CD14-positive monocyte (primary cell): ENCODE results near the gene LRRC8C. TPM values are rescaled to one million over a fixed set of nuclear protein-coding genes. Genes with fewer than 3 reads are reported as not detected.
A peak's percentile ranks its signal among the peaks of the same experiment; 100 is the strongest.

Source experiments
- DNase-seq, 3 donors: peaks; one replicate each; pipeline ENCODE4 v3.0.0-alpha.2; 2011 to 2022
- H2AFZ ChIP-seq: 2 replicates; pipeline ENCODE4 v1.6.0; 2012; ENCODE audit warnings: mild to moderate bottlenecking, low read depth, low read length, inconsistent platforms; ENCODE audit not compliant: insufficient read depth, poor library complexity, severe bottlenecking
- H3K27ac ChIP-seq, 2 donors: 1 replicate in 1 of 2; 2 replicates in 1 of 2; pipeline ENCODE4 v1.5.1; 2012 to 2013; ENCODE audit warnings: low read length in 2 of 2, control low read depth in 1 of 2, inconsistent platforms in 1 of 2, low read depth in 1 of 2, mild to moderate bottlenecking in 1 of 2
- H3K27me3 ChIP-seq, 2 donors: one replicate each; pipeline versions ENCODE4 v1.6.0 to v1.6.1; 2011 to 2013; ENCODE audit warnings: low read length in 2 of 2; ENCODE audit not compliant: control insufficient read depth in 2 of 2, insufficient read depth in 2 of 2
- H3K36me3 ChIP-seq, 2 donors: replicated peaks in 1 of 2; 1 replicate in 1 of 2; 2 replicates in 1 of 2; pipeline versions ENCODE4 v1.5.1 to v1.6.1; 2012 to 2013; ENCODE audit warnings: low read length in 2 of 2, control low read depth in 1 of 2, inconsistent platforms in 1 of 2, mild to moderate bottlenecking in 1 of 2; ENCODE audit not compliant: insufficient read depth in 2 of 2, control insufficient read depth in 1 of 2
- H3K4me1 ChIP-seq, 2 donors: 1 replicate in 1 of 2; 2 replicates in 1 of 2; pipeline versions ENCODE4 v1.5.1 to v1.6.1; 2012 to 2013; ENCODE audit warnings: low read length in 2 of 2, control low read depth in 1 of 2, inconsistent platforms in 1 of 2, mild to moderate bottlenecking in 1 of 2, moderate library complexity in 1 of 2; ENCODE audit not compliant: insufficient read depth in 2 of 2, control insufficient read depth in 1 of 2
- H3K4me2 ChIP-seq: replicated peaks from 2 replicates; pipeline ENCODE3; 2012; ENCODE audit warnings: low read length, moderate library complexity, mild to moderate bottlenecking; ENCODE audit not compliant: poor library complexity, severe bottlenecking; ENCODE audit errors: extremely low read depth
- H3K4me3 ChIP-seq, 3 experiments: fragments of 200-600 bp in 1 of 3; sonication (generic) in 1 of 3; replicated peaks in 1 of 3; 1 replicate in 2 of 3; 2 replicates in 1 of 3; pipeline ENCODE4 v1.5.1; 2011 to 2013; ENCODE audit warnings: low read length in 3 of 3, mild to moderate bottlenecking in 3 of 3, control low read depth in 2 of 3, low read depth in 2 of 3, inconsistent platforms in 1 of 3, moderate library complexity in 1 of 3
- H3K79me2 ChIP-seq: 2 replicates; pipeline ENCODE4 v1.6.0; 2012; ENCODE audit warnings: mild to moderate bottlenecking, control low read depth, inconsistent platforms, low read length, moderate library complexity; ENCODE audit not compliant: insufficient read depth
- H3K9ac ChIP-seq: 2 replicates; pipeline ENCODE4 v1.6.0; 2017; ENCODE audit warnings: low read length, mild to moderate bottlenecking; ENCODE audit not compliant: insufficient read depth, poor library complexity, severe bottlenecking
- H3K9me3 ChIP-seq, 2 donors: replicated peaks in 1 of 2; 1 replicate in 1 of 2; 2 replicates in 1 of 2; pipeline versions ENCODE4 v1.5.1 to v1.6.1; 2012 to 2013; ENCODE audit warnings: low read length in 2 of 2, control low read depth in 1 of 2; ENCODE audit not compliant: control insufficient read depth in 1 of 2, insufficient read depth in 1 of 2
- H4K20me1 ChIP-seq: 2 replicates; pipeline ENCODE4 v1.6.0; 2012; ENCODE audit warnings: mild to moderate bottlenecking, low read length, control low read depth, moderate library complexity; ENCODE audit not compliant: insufficient read depth
- H3K27ac Mint-ChIP-seq, 7 donors: one replicate each; pipeline ENCODE4 v1.8.0; 2020; ENCODE audit warnings: mild to moderate bottlenecking in 7 of 7, mixed read lengths in 7 of 7, moderate library complexity in 6 of 7, inconsistent platforms in 2 of 7
- H3K27me3 Mint-ChIP-seq, 3 donors: one replicate each; pipeline ENCODE4 v1.8.0; 2021 to 2022; ENCODE audit warnings: low read depth in 3 of 3, mild to moderate bottlenecking in 3 of 3, mixed read lengths in 3 of 3, moderate library complexity in 3 of 3, inconsistent platforms in 1 of 3
- H3K36me3 Mint-ChIP-seq, 2 donors: one replicate each; pipeline ENCODE4 v1.8.0; 2020; ENCODE audit warnings: mixed read lengths in 2 of 2, inconsistent platforms in 1 of 2, mild to moderate bottlenecking in 1 of 2
- H3K4me1 Mint-ChIP-seq: one replicate; pipeline ENCODE4 v1.8.0; 2020; ENCODE audit warnings: mild to moderate bottlenecking, mixed read lengths
- H3K4me3 Mint-ChIP-seq, 2 donors: one replicate each; pipeline ENCODE4 v1.8.0; 2020; ENCODE audit warnings: mild to moderate bottlenecking in 2 of 2, mixed read lengths in 2 of 2, moderate library complexity in 1 of 2
- H3K9me3 Mint-ChIP-seq, 7 donors: one replicate each; pipeline ENCODE4 v1.8.0; 2020 to 2022; ENCODE audit warnings: mixed read lengths in 7 of 7, mild to moderate bottlenecking in 6 of 7, moderate library complexity in 6 of 7, inconsistent platforms in 2 of 7
- WGBS: methylation state at CpG from one replicate; pipeline ENCODE4 v1.1.5; 2013; ENCODE audit warnings: missing lambda C conversion rate; ENCODE audit not compliant: insufficient coverage; 5-methylcytosine and 5-hydroxymethylcytosine counted together
- intact Hi-C, 2 donors: fragments of 100-400 bp; cut with micrococcal nuclease; formaldehyde crosslinking; loops; one replicate each; pipeline versions ENCODE4 v1.15.0 to v1.15.1; 2023
- polyA plus RNA-seq, 3 donors: library from polyadenylated mRNA; depleted of rRNA in 1 of 3; unstranded in 2 of 3; stranded (reverse) in 1 of 3; fragments of 300-500 nt in 2 of 3; fragments of >200 nt in 1 of 3; fragmentation: Illumina TruSeq in 2 of 3; gene quantifications; 1 replicate in 2 of 3; 2 replicates in 1 of 3; pipeline ENCODE4 v1.2.3, GENCODE V29; 2012 to 2021
- TF ChIP-seq, protein P1 (sequence below): fragments of 200-600 bp; IDR thresholded peaks from one replicate; pipeline ENCODE4 v1.8.0; 2022; ENCODE audit warnings: antibody characterized with exemption, mild to moderate bottlenecking

Gene LRRC8C
- polyA plus RNA-seq, 3 donors, result 13.0 to 18.6 (median 16.3) TPM

DNA sequence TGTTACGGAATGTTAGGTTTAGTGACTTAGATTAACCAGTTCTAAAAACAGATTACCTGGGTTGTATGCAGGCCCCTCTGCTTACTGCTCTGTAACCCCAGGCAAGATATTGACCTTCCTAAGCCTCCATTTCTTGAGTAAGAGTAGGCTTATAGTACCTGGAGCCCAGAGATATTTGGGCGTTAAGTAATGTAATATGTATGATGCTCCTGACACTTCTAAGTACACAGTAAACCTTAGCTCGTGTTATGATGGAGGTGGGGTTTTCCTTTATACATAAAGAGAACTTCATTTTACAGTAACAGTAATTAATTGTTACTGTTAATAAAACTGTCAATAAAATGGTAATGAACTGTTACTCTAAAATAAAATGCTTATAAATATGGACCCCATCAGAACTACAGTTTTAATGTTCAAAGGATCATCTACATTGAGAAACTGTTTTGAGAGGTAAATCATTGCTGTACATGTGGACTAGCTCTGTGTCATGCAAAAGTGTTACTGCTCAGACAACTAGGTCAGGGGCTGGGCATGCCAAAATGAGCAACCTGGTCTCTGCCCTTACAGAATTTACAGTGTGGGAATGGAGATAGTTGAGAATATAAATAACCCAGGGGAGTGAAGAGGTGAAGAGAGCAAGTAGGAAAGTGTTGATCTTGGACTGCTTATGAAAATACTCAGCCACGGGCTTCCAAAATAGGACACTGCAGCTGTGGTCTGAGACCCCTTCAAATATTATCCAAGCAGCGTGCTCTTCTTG lies 26.6 kb downstream of the LRRC8C start:
- Mint-ChIP-seq H3K27ac (peak overlapping the region; percentile 16 to 88 (median 48)), H3K27me3 (no peaks in the 10 kb centered on the region), H3K4me3 (no peak overlapping the region), H3K36me3 (peaks cover 23 to 42% of the 10 kb centered on the region in 2 donors), H3K4me1 (peaks cover 72% of the 10 kb centered on the region), H3K9me3 (peaks cover 0 to 9% (median 3%) of the 10 kb centered on the region in 7 donors)
- Histone ChIP-seq H3K4me2 (no peak overlapping the region), H3K79me2 (peaks cover 100% of the 10 kb centered on the region), H3K4me1 (peaks cover 5 to 6% of the 10 kb centered on the region in 2 donors), H3K36me3 (peaks cover 6 to 16% of the 10 kb centered on the region in 2 donors), H2AFZ (no peak overlapping the region), H3K4me3 (no peak overlapping the region), H3K9me3 (no peaks in the 10 kb centered on the region), H3K9ac (no peak overlapping the region), H3K27me3 (no peaks in the 10 kb centered on the region), H3K27ac (peak overlapping the region in 1 of 2 donors; percentile 50), H4K20me1 (peaks cover 97% of the 10 kb centered on the region)
- DNase-seq, result no peak
- TF ChIP-seq, protein P1, sequence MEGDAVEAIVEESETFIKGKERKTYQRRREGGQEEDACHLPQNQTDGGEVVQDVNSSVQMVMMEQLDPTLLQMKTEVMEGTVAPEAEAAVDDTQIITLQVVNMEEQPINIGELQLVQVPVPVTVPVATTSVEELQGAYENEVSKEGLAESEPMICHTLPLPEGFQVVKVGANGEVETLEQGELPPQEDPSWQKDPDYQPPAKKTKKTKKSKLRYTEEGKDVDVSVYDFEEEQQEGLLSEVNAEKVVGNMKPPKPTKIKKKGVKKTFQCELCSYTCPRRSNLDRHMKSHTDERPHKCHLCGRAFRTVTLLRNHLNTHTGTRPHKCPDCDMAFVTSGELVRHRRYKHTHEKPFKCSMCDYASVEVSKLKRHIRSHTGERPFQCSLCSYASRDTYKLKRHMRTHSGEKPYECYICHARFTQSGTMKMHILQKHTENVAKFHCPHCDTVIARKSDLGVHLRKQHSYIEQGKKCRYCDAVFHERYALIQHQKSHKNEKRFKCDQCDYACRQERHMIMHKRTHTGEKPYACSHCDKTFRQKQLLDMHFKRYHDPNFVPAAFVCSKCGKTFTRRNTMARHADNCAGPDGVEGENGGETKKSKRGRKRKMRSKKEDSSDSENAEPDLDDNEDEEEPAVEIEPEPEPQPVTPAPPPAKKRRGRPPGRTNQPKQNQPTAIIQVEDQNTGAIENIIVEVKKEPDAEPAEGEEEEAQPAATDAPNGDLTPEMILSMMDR, result no peak
- 80% methylated on average over 1 of the region's 5 CpGs for WGBS
- intact Hi-C loops, result no loop called here

DNA sequence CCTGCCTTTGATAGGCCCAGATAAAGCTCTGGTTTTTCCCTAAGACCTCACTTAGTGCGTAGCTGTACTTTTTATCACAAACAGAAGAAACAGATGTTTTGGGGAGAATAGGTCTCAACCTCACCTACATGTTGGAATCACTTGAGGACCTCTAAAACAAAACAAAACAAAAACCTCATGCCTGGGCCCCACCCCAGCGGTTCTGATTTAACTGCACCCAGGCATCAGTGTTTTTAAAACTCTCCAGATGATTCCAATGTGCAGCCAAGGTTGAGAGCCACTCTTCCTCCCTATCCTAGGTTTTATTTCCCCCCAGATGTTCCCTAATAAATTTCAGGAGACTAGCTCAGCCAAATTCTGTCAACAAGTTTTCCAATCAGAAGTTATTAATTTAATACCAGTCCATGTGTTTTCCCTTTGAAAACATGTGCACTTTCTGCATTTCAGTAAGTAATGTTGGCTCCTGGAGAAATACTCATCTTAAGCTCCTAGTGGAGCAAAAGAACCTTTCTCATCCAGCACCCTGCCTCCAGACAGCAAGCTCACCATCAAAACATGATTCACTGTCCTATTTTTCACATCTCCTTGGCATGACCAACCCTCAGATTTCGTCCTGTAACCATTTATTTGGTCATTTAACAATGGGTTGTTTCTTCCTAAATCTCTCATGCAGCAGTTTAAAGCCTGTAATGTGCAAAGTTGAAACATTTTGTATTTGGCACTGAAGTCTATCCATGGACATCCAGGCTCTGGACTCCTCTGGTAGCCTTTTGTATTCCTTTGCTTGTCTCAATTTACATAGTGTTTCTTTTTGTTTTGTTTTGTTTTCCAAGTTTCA lies 27.5 kb downstream of the LRRC8C start:
- H2AFZ ChIP-seq, result no peak overlapping the region
- peaks cover 90% of the 10 kb centered on the region for H4K20me1 ChIP-seq
- peak overlapping the region in 5 of 7 donors; percentile 34 to 88 (median 62) for H3K27ac Mint-ChIP-seq
- no peaks in the 10 kb centered on the region for H3K9me3 ChIP-seq
- H3K4me2 ChIP-seq, result no peak overlapping the region
- TF ChIP-seq, protein P1, result no peak
- H3K27me3 Mint-ChIP-seq, result no peaks in the 10 kb centered on the region
- no peak for DNase-seq
- peaks cover 100% of the 10 kb centered on the region for H3K79me2 ChIP-seq
- no peak overlapping the region for H3K4me3 Mint-ChIP-seq
- H3K36me3 ChIP-seq, result peaks cover 6 to 16% of the 10 kb centered on the region in 2 donors
- intact Hi-C loops, result no loop called here
- H3K4me1 ChIP-seq, result peaks cover 5 to 6% of the 10 kb centered on the region in 2 donors
- WGBS, result 100% methylated on average over 2 of the region's 3 CpGs
- H3K9me3 Mint-ChIP-seq, result peaks cover 0 to 9% (median 3%) of the 10 kb centered on the region in 7 donors
- H3K36me3 Mint-ChIP-seq, result peaks cover 21 to 34% of the 10 kb centered on the region in 2 donors
- no peak overlapping the region for H3K9ac ChIP-seq
- H3K27me3 ChIP-seq, result no peaks in the 10 kb centered on the region
- no peak overlapping the region for H3K4me3 ChIP-seq
- peak overlapping the region in 1 of 2 donors; percentile 50 for H3K27ac ChIP-seq
- H3K4me1 Mint-ChIP-seq, result peaks cover 71% of the 10 kb centered on the region
